Measurements from ENCODE around the gene CAV2. TPM values are rescaled to one million over a fixed set of nuclear protein-coding genes. Genes with fewer than 3 reads are reported as not detected.

The CAV2 gene
- total RNA-seq, 2 donors from 2014 or later: 5.2 to 7.4 TPM

- Histone ChIP-seq H3K4me1 (ENCODE audit: control insufficient read depth, insufficient read depth, low read length) (no peaks in the 10 kb centered on the region), H3K27me3 (ENCODE audit: control insufficient read depth, insufficient read depth, low read length, poor library complexity, severe bottlenecking) (no peaks in the 10 kb centered on the region), H3K9ac (ENCODE audit: extremely low read depth, low read length, poor library complexity, severe bottlenecking) (no peak overlapping the region), H3K36me3 (ENCODE audit: control insufficient read depth, insufficient read depth, low read length) (no peaks in the 10 kb centered on the region), H3K9me3 (ENCODE audit: control insufficient read depth, low read length) (no peaks in the 10 kb centered on the region), H3K27ac (ENCODE audit: low read depth, low read length) (no peak overlapping the region), H3K4me3 (ENCODE audit: low read length) (no peak overlapping the region)
- 92% methylated on average over 1 of the region's 1 CpG; no CpG with 5 or more reads in 1 of the 2 experiments for WGBS, 2 experiments (ENCODE audit: insufficient coverage in 1 of 2, insufficient read length in 1 of 2)
- Mint-ChIP-seq H3K4me1 (peaks cover under 1% of the 10 kb centered on the region), H3K9me3 (no peaks in the 10 kb centered on the region), H3K4me3 (no peak overlapping the region), H3K36me3 (ENCODE audit: low read depth) (no peaks in the 10 kb centered on the region), H3K27me3 (ENCODE audit: insufficient read depth) (no peaks in the 10 kb centered on the region), H3K27ac (no peak overlapping the region)
- no peak for TF ChIP-seq CTCF (conservative IDR thresholded peaks at IDR 0.05)
- no peak for DNase-seq
Measured at GRCh38 chr7:116552602-116553001, 53.1 kb downstream of the CAV2 start.

- H3K27ac ChIP-seq (ENCODE audit: low read depth, low read length): no peak overlapping the region
- WGBS, 2 experiments (ENCODE audit: insufficient coverage in 1 of 2, insufficient read length in 1 of 2): 83 to 91% methylated on average over 2 to 3 of the region's 3 CpGs
- H3K36me3 ChIP-seq (ENCODE audit: control insufficient read depth, insufficient read depth, low read length): no peaks in the 10 kb centered on the region
- Mint-ChIP-seq H3K36me3 (ENCODE audit: low read depth) (no peaks in the 10 kb centered on the region), H3K27ac (no peak overlapping the region), H3K27me3 (ENCODE audit: insufficient read depth) (no peaks in the 10 kb centered on the region), H3K9me3 (no peaks in the 10 kb centered on the region), H3K4me3 (no peak overlapping the region), H3K4me1 (peaks cover 5% of the 10 kb centered on the region)
- H3K9me3 ChIP-seq (ENCODE audit: control insufficient read depth, low read length): no peaks in the 10 kb centered on the region
- no peak overlapping the region for H3K4me3 ChIP-seq (ENCODE audit: low read length)
- DNase-seq: no peak
- no peak overlapping the region for H3K9ac ChIP-seq (ENCODE audit: extremely low read depth, low read length, poor library complexity, severe bottlenecking)
- no peaks in the 10 kb centered on the region for H3K4me1 ChIP-seq (ENCODE audit: control insufficient read depth, insufficient read depth, low read length)
- H3K27me3 ChIP-seq (ENCODE audit: control insufficient read depth, insufficient read depth, low read length, poor library complexity, severe bottlenecking): no peaks in the 10 kb centered on the region
- TF ChIP-seq CTCF (conservative IDR thresholded peaks at IDR 0.05): no peak
Measured at GRCh38 chr7:116553168-116553964, 53.8 kb downstream of the CAV2 start.

GRCh38 chr7:116554436-116554835, 54.9 kb downstream of the CAV2 start:
- no peak overlapping the region for H3K4me3 ChIP-seq (ENCODE audit: low read length)
- H3K36me3 ChIP-seq (ENCODE audit: control insufficient read depth, insufficient read depth, low read length): no peaks in the 10 kb centered on the region
- Mint-ChIP-seq H3K4me1 (peaks cover 5% of the 10 kb centered on the region), H3K9me3 (no peaks in the 10 kb centered on the region), H3K27ac (no peak overlapping the region), H3K27me3 (ENCODE audit: insufficient read depth) (no peaks in the 10 kb centered on the region), H3K36me3 (ENCODE audit: low read depth) (no peaks in the 10 kb centered on the region), H3K4me3 (no peak overlapping the region)
- no peak overlapping the region for H3K9ac ChIP-seq (ENCODE audit: extremely low read depth, low read length, poor library complexity, severe bottlenecking)
- DNase-seq: no peak
- H3K9me3 ChIP-seq (ENCODE audit: control insufficient read depth, low read length): no peaks in the 10 kb centered on the region
- H3K4me1 ChIP-seq (ENCODE audit: control insufficient read depth, insufficient read depth, low read length): no peaks in the 10 kb centered on the region
- TF ChIP-seq CTCF (conservative IDR thresholded peaks at IDR 0.05): no peak
- H3K27ac ChIP-seq (ENCODE audit: low read depth, low read length): no peak overlapping the region
- no peaks in the 10 kb centered on the region for H3K27me3 ChIP-seq (ENCODE audit: control insufficient read depth, insufficient read depth, low read length, poor library complexity, severe bottlenecking)

Data from endodermal cell (in vitro differentiated cells).